CD4-positive, alpha-beta memory T cell (primary cell): ENCODE measurements around the gene KCNE1. TPM values are rescaled to one million over a fixed set of nuclear protein-coding genes. Genes with fewer than 3 reads are reported as not detected.

Source experiments
- CTCF ChIA-PET: fragments of 350-600 bp; sonication (Branson Sonifier 250); formaldehyde crosslinking; loops from one replicate; lab custom pipeline; 2021; ENCODE audit warnings: inconsistent platforms; ENCODE audit not compliant: partially characterized antibody; lab: Charles Lee
- POLR2A ChIA-PET: fragments of 350-600 bp; sonication (Branson Sonifier 250); formaldehyde crosslinking; loops from one replicate; lab custom pipeline; 2021; ENCODE audit not compliant: partially characterized antibody; lab: Charles Lee
- DNase-seq, 5 donors: peaks; one replicate each; pipeline versions ENCODE4 v3.0.0 to v3.0.0-alpha.2; 2020 to 2022; ENCODE audit warnings: mixed read lengths in 1 of 5
- H3K27ac ChIP-seq: one replicate; pipeline ENCODE4 v1.7.0; 2013; ENCODE audit warnings: low read depth, low read length
- H3K27me3 ChIP-seq: 2 replicates; pipeline ENCODE4 v1.7.0; 2013; ENCODE audit warnings: mild to moderate bottlenecking, low read length, moderate library complexity; ENCODE audit not compliant: insufficient read depth
- H3K36me3 ChIP-seq: 2 replicates; pipeline ENCODE4 v1.7.0; 2013; ENCODE audit warnings: mild to moderate bottlenecking, low read length, moderate library complexity; ENCODE audit not compliant: insufficient read depth
- H3K4me1 ChIP-seq: 2 replicates; pipeline ENCODE4 v1.7.0; 2013; ENCODE audit warnings: mild to moderate bottlenecking, low read length, moderate library complexity; ENCODE audit not compliant: insufficient read depth
- H3K4me3 ChIP-seq, 2 donors: one replicate each; pipeline ENCODE4 v1.7.0; 2013; ENCODE audit warnings: low read length in 2 of 2, mild to moderate bottlenecking in 1 of 2
- H3K9me3 ChIP-seq, 2 donors: one replicate each; pipeline ENCODE4 v1.7.0; 2013; ENCODE audit warnings: low read length in 2 of 2, control low read depth in 1 of 2; ENCODE audit not compliant: control insufficient read depth in 1 of 2
- H3K27ac Mint-ChIP-seq, 7 donors: one replicate each; pipeline ENCODE4 v1.8.0; 2020 to 2021; ENCODE audit warnings: mixed read lengths in 7 of 7, mild to moderate bottlenecking in 6 of 7, inconsistent platforms in 3 of 7, moderate library complexity in 3 of 7
- H3K27me3 Mint-ChIP-seq, 2 donors: one replicate each; pipeline ENCODE4 v1.8.0; 2020 to 2021; ENCODE audit warnings: mixed read lengths in 2 of 2
- H3K36me3 Mint-ChIP-seq, 2 donors: one replicate each; pipeline ENCODE4 v1.8.0; 2020 to 2021; ENCODE audit warnings: mixed read lengths in 2 of 2, inconsistent platforms in 1 of 2, mild to moderate bottlenecking in 1 of 2
- H3K4me1 Mint-ChIP-seq, 4 donors: one replicate each; pipeline ENCODE4 v1.8.0; 2020 to 2021; ENCODE audit warnings: mixed read lengths in 4 of 4, mild to moderate bottlenecking in 1 of 4
- H3K4me3 Mint-ChIP-seq, 8 donors: one replicate each; pipeline ENCODE4 v1.8.0; 2020 to 2021; ENCODE audit warnings: mixed read lengths in 8 of 8, mild to moderate bottlenecking in 7 of 8, moderate library complexity in 6 of 8, inconsistent platforms in 3 of 8
- H3K9me3 Mint-ChIP-seq, 8 donors: one replicate each; pipeline ENCODE4 v1.8.0; 2020 to 2021; ENCODE audit warnings: mixed read lengths in 8 of 8, mild to moderate bottlenecking in 5 of 8, inconsistent platforms in 3 of 8, moderate library complexity in 1 of 8
- intact Hi-C: fragments of 100-400 bp; cut with micrococcal nuclease; formaldehyde crosslinking; loops from one replicate; pipeline ENCODE4 v1.15.1; 2023
- polyA plus RNA-seq, 2 donors: library from polyadenylated mRNA; unstranded; fragments of 300-500 nt; fragmentation: Illumina TruSeq; gene quantifications; one replicate each; pipeline ENCODE4 v1.2.3, GENCODE V29; 2021
- total RNA-seq, 2 experiments: library from RNA; stranded (reverse); gene quantifications; one replicate each; pipeline ENCODE4 v1.2.3, GENCODE V29; 2021

The KCNE1 gene
- total and polyA plus RNA-seq, 4 experiments from 2014 or later, result 0.14 to 0.22 (median 0.17) TPM; not detected in 1

DNA sequence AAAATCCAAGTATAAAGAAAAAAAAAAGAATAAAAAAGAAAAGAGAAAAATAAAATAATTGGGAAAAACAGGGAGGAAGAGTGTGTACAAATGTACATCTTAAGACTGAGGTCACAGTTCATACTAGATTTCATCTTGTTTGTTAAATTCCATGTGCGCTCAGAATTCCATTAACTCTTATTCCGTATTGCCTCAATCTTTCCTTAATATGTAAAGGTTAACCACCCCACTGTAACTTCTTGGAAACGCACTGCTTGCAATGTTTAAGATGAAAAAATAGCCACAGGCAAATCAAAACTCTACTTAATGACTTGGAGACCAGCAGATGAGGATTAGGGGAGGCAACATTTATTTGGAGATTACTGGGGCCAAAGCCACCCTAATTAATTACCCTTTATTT is 23.9 kb upstream of the KCNE1 start:
- Mint-ChIP-seq H3K36me3 (peaks cover 0 to 3% of the 10 kb centered on the region in 2 donors), H3K27me3 (no peaks in the 10 kb centered on the region), H3K4me1 (no peaks in the 10 kb centered on the region), H3K27ac (no peak overlapping the region), H3K9me3 (peaks cover 0 to 3% (median 0%) of the 10 kb centered on the region in 8 donors), H3K4me3 (no peak overlapping the region)
- ChIA-PET CTCF (no interaction called here), POLR2A (no interaction called here)
- H3K27me3 ChIP-seq, result no peaks in the 10 kb centered on the region
- H3K4me1 ChIP-seq, result no peaks in the 10 kb centered on the region
- no peaks in the 10 kb centered on the region for H3K9me3 ChIP-seq
- no peak overlapping the region for H3K27ac ChIP-seq
- DNase-seq, result no peak
- H3K36me3 ChIP-seq, result no peaks in the 10 kb centered on the region
- intact Hi-C loops, result no loop called here
- H3K4me3 ChIP-seq, result no peak overlapping the region

DNA sequence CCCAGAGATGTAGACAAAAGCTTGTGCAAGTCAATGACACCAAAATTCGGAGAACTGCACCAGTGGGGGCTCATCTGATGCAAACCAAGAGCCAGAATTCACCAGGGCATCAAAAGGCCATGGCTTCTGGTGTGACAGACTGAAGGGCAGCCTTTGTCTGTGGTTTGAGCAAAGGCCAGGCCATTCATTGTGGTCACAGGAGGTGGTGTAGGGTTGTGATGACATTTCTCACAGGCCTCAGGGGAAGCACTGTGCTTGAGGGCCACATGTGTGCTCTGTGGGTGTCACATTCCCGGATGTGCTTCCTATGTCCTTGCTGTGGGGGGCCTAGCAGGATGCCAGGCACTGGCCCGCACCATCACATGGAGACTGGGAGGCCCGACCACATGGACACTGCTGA is 22.5 kb upstream of the KCNE1 start:
- H3K27me3 Mint-ChIP-seq, result no peaks in the 10 kb centered on the region
- H3K27ac Mint-ChIP-seq, result no peak overlapping the region
- DNase-seq, result no peak
- POLR2A ChIA-PET, result no interaction called here
- H3K9me3 ChIP-seq, result no peaks in the 10 kb centered on the region
- intact Hi-C loops, result no loop called here
- H3K4me3 ChIP-seq, result no peak overlapping the region
- H3K4me1 ChIP-seq, result no peaks in the 10 kb centered on the region
- H3K36me3 Mint-ChIP-seq, result peaks cover 0 to 3% of the 10 kb centered on the region in 2 donors
- CTCF ChIA-PET, result no interaction called here
- peaks cover 0 to 3% (median 0%) of the 10 kb centered on the region in 8 donors for H3K9me3 Mint-ChIP-seq
- no peak overlapping the region for H3K27ac ChIP-seq
- no peaks in the 10 kb centered on the region for H3K27me3 ChIP-seq
- no peak overlapping the region for H3K4me3 Mint-ChIP-seq
- no peaks in the 10 kb centered on the region for H3K36me3 ChIP-seq
- no peaks in the 10 kb centered on the region for H3K4me1 Mint-ChIP-seq

DNA sequence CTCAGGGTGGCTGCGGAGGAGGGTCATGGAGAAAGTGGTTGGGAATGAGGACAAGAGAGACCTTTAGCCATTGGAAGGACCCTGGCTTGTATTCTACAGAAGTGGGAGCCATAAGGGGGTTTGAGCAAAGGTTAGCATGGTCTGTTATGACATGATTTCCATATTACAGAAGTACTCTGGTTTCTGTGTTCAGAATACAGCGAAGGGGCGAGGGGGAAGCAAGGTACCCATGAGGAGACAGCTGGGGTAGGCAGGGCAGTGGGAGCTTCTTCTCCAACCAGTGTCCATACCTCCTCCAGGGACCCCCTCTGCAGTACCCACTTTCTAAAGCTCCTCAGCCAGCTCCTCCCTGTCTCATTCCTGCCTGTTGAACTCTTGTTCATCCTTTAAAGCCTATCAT is 21.9 kb upstream of the KCNE1 start:
- Histone ChIP-seq H3K9me3 (no peaks in the 10 kb centered on the region), H3K4me1 (no peaks in the 10 kb centered on the region), H3K4me3 (no peak overlapping the region), H3K36me3 (no peaks in the 10 kb centered on the region), H3K27me3 (no peaks in the 10 kb centered on the region), H3K27ac (no peak overlapping the region)
- peaks cover 0 to 3% of the 10 kb centered on the region in 2 donors for H3K36me3 Mint-ChIP-seq
- DNase-seq, result no peak
- ChIA-PET POLR2A (no interaction called here), CTCF (no interaction called here)
- H3K27me3 Mint-ChIP-seq, result no peaks in the 10 kb centered on the region
- no peaks in the 10 kb centered on the region for H3K4me1 Mint-ChIP-seq
- no peak overlapping the region for H3K27ac Mint-ChIP-seq
- intact Hi-C loops, result no loop called here
- H3K4me3 Mint-ChIP-seq, result no peak overlapping the region
- peaks cover 0 to 3% (median 0%) of the 10 kb centered on the region in 8 donors for H3K9me3 Mint-ChIP-seq

DNA sequence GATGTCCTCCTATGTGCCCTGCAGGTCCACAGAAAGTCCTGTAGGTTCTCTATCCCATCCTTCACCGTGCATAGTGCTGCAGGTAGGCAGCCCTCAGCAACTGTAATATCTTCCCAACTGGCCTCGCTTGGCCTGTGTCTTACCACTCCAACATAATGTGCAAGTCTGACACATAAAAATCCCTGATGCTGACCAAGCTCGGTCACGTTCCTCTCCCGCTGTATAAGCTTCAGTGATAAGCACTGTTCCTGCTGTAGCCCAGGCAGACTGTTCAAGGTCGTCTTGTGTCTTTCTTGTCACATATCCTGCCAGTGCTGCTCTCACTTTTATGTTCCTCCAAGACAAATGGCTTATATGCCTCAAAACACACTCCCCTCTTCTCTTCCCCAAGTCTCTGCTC is 19.4 kb upstream of the KCNE1 start:
- Mint-ChIP-seq H3K4me1 (peaks cover 4 to 17% (median 6%) of the 10 kb centered on the region in 4 donors), H3K9me3 (peaks cover 0 to 7% (median 3%) of the 10 kb centered on the region in 8 donors), H3K27me3 (no peaks in the 10 kb centered on the region), H3K36me3 (peaks cover 0 to 4% of the 10 kb centered on the region in 2 donors), H3K27ac (no peak overlapping the region), H3K4me3 (no peak overlapping the region)
- ChIA-PET CTCF (no interaction called here), POLR2A (no interaction called here)
- Histone ChIP-seq H3K9me3 (no peaks in the 10 kb centered on the region), H3K4me1 (peaks cover 10% of the 10 kb centered on the region), H3K4me3 (no peak overlapping the region), H3K27me3 (no peaks in the 10 kb centered on the region), H3K36me3 (no peaks in the 10 kb centered on the region), H3K27ac (no peak overlapping the region)
- DNase-seq, result no peak
- intact Hi-C loops, result no loop called here

DNA sequence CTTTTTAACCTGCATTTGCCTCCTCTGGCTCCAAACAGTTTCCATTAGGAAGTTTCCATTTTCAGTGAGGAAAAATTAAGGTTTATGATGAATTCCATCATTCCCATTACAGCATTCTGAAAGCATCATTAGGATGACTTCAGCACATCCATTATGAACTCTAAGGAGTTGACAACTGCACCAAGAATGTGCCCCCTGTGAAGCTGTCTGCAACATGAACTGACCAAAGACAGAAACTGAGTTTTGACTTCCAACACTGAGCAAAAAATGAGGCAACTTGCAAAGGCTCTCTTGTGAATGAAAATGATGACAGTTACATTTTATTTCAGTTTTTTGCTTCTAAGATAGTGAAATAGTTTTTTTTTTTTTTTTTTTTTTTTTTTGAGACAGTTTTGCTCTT is 18.3 kb upstream of the KCNE1 start:
- Mint-ChIP-seq H3K36me3 (peaks cover 0 to 4% of the 10 kb centered on the region in 2 donors), H3K27me3 (no peaks in the 10 kb centered on the region), H3K9me3 (peaks cover 0 to 7% (median 3%) of the 10 kb centered on the region in 8 donors), H3K4me1 (peaks cover 6 to 22% (median 10%) of the 10 kb centered on the region in 4 donors), H3K27ac (no peak overlapping the region), H3K4me3 (no peak overlapping the region)
- H3K4me3 ChIP-seq, result no peak overlapping the region
- H3K27ac ChIP-seq, result no peak overlapping the region
- intact Hi-C loops, result no loop called here
- H3K36me3 ChIP-seq, result no peaks in the 10 kb centered on the region
- POLR2A ChIA-PET, result no interaction called here
- H3K4me1 ChIP-seq, result peaks cover 12% of the 10 kb centered on the region
- H3K27me3 ChIP-seq, result no peaks in the 10 kb centered on the region
- no peaks in the 10 kb centered on the region for H3K9me3 ChIP-seq
- CTCF ChIA-PET, result no interaction called here
- no peak for DNase-seq

DNA sequence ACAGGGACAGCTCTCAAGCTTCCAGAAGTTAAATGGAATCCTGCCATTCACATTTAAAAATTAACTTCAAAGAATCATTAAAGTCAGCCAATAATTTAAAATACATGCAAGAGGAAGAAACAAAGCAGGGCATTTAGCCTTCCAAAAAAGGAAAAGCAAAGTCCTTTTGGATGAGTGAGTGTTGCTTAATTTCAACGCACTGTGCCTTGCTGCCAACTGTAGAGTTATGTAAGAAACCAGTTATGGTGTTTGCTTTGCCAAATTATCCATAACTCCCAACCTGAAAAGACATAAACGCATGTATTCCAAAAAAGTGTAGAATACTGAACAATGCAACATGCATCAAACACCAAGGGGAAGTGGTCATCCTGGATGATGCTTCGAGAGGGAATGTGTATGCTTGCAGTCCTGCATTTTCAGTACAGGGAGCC is 16.1 kb upstream of the KCNE1 start:
- peaks cover 0 to 5% of the 10 kb centered on the region in 2 donors for H3K36me3 Mint-ChIP-seq
- H3K27ac Mint-ChIP-seq, result no peak overlapping the region
- no peaks in the 10 kb centered on the region for H3K27me3 Mint-ChIP-seq
- Histone ChIP-seq H3K4me3 (no peak overlapping the region), H3K9me3 (no peaks in the 10 kb centered on the region), H3K27me3 (no peaks in the 10 kb centered on the region), H3K36me3 (no peaks in the 10 kb centered on the region), H3K27ac (no peak overlapping the region), H3K4me1 (peaks cover 12% of the 10 kb centered on the region)
- ChIA-PET CTCF (no interaction called here), POLR2A (no interaction called here)
- H3K4me1 Mint-ChIP-seq, result peaks cover 8 to 22% (median 10%) of the 10 kb centered on the region in 4 donors
- intact Hi-C loops, result no loop called here
- peaks cover 0 to 7% (median 2%) of the 10 kb centered on the region in 8 donors for H3K9me3 Mint-ChIP-seq
- H3K4me3 Mint-ChIP-seq, result no peak overlapping the region
- DNase-seq, result no peak

DNA sequence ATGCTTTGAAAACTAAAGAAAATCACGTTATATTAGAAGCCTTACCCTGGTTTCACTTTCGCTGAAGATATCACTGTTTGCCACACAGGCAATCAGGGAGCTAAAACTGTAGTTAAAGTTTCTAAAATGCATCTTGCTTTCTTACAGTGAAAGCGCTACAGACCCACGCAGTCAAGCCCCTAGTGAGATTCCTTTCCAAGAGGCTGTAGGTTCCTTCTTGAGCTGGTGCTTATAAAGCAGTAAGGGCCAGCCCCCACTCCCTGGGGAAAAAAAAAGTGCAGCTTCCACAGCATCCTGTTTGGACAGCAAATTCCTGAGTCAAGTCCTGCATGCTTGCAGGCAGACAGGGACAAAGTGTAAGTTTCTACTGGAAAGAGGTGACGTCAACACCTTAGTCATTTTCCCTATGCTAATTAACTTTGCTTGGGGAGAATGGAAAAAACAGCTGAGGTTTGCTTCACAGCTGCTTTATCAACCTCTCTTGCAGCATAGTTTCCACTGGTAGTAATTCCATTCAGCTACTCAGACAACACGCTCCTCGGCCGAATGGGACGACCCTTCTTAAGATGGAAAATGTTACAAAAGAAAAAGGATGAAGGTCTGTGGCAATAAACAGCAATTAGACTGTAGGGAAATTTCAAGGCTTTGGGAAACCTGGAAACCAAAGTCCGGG is 14.7 kb upstream of the KCNE1 start:
- DNase-seq, result peak in 1 of 5 donors; percentile 5
- Histone ChIP-seq H3K4me3 (no peak overlapping the region), H3K9me3 (no peaks in the 10 kb centered on the region), H3K27ac (peak overlapping the region; percentile 0), H3K36me3 (no peaks in the 10 kb centered on the region), H3K27me3 (no peaks in the 10 kb centered on the region), H3K4me1 (peaks cover 12% of the 10 kb centered on the region)
- POLR2A ChIA-PET, result no interaction called here
- CTCF ChIA-PET, result no interaction called here
- H3K9me3 Mint-ChIP-seq, result peaks cover 0 to 7% (median 2%) of the 10 kb centered on the region in 8 donors
- peak overlapping the region; percentile 2 to 89 (median 72) for H3K27ac Mint-ChIP-seq
- H3K4me3 Mint-ChIP-seq, result peak overlapping the region; percentile 66 to 89 (median 79)
- peaks cover 8 to 22% (median 10%) of the 10 kb centered on the region in 4 donors for H3K4me1 Mint-ChIP-seq
- intact Hi-C loops, result no loop called here
- no peaks in the 10 kb centered on the region for H3K27me3 Mint-ChIP-seq
- peaks cover 6 to 12% of the 10 kb centered on the region in 2 donors for H3K36me3 Mint-ChIP-seq
